Measurements from ENCODE around the gene CPPED1.

The CPPED1 gene

DNA sequence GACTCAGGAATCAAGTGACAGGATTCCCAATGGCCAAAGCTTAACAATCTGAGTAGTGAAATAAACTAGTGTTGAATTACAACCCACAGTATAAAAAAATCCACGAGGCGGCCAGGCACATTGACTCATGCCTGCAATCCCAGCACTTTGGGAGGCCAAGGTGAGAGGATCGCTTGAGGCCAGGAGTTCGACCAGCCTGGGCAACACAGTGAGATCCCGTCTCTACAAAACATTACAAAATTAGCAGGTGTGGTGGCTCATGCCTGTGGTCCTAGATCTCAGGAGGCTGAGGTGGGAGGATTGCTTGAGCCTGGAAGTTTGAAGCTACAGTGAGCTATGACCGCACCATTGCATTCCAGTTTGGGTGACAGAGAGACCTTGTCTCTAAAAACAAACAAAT is 133.8 kb downstream of the CPPED1 start:
- no peaks in the 10 kb centered on the region for H3K79me1 ChIP-seq (ENCODE audit: low read length)
- H3K18ac ChIP-seq (ENCODE audit: low read length): no peak overlapping the region
- no peak overlapping the region for H4K91ac ChIP-seq (ENCODE audit: low read depth, low read length)
- no peak overlapping the region for H2BK5ac ChIP-seq (ENCODE audit: low read depth, low read length, poor library complexity)
- no peak overlapping the region for H3K4me2 ChIP-seq (ENCODE audit: low read length)
- no peak overlapping the region for H2AFZ ChIP-seq (ENCODE audit: insufficient read depth, low read length, poor library complexity)
- no peak overlapping the region for H2BK120ac ChIP-seq (ENCODE audit: insufficient read depth, low read length, poor library complexity)
- H3K27me3 ChIP-seq (ENCODE audit: insufficient read depth, low read length): no peaks in the 10 kb centered on the region
- H2AK5ac ChIP-seq (ENCODE audit: low read length): no peak overlapping the region
- H3K9me3 ChIP-seq (ENCODE audit: insufficient read depth, low read depth, low read length): no peaks in the 10 kb centered on the region
- H3K4me1 ChIP-seq (ENCODE audit: control insufficient read depth in 1 of 2, insufficient read depth in 2 of 2, low read length in 2 of 2): no peaks in the 10 kb centered on the region
- no peak overlapping the region for H4K8ac ChIP-seq (ENCODE audit: low read depth, low read length)
- H3K4me3 ChIP-seq (ENCODE audit: low read depth, low read length): no peak overlapping the region
- H3K23ac ChIP-seq (ENCODE audit: low read length): no peak overlapping the region
- H3K9ac ChIP-seq (ENCODE audit: low read length): no peak overlapping the region
- H3K4ac ChIP-seq (ENCODE audit: low read depth, low read length): no peak overlapping the region
- no CpG with 5 or more reads among the region's 6 CpGs for WGBS (ENCODE audit: extremely low coverage, insufficient coverage, insufficient read length)
- H3K79me2 ChIP-seq (ENCODE audit: control insufficient read depth, insufficient read depth, low read length, poor library complexity): no peaks in the 10 kb centered on the region
- H3K27ac ChIP-seq (ENCODE audit: low read depth, low read length): no peak overlapping the region
- no peaks in the 10 kb centered on the region for H3K36me3 ChIP-seq (ENCODE audit: control insufficient read depth in 1 of 2, insufficient read depth in 2 of 2, low read length in 2 of 2)
- H4K12ac ChIP-seq (ENCODE audit: low read depth, low read length): no peak overlapping the region
- no peak overlapping the region for H2BK12ac ChIP-seq (ENCODE audit: low read length)
- no peak overlapping the region for H3K14ac ChIP-seq (ENCODE audit: low read length)
- DNase-seq: no peak

DNA sequence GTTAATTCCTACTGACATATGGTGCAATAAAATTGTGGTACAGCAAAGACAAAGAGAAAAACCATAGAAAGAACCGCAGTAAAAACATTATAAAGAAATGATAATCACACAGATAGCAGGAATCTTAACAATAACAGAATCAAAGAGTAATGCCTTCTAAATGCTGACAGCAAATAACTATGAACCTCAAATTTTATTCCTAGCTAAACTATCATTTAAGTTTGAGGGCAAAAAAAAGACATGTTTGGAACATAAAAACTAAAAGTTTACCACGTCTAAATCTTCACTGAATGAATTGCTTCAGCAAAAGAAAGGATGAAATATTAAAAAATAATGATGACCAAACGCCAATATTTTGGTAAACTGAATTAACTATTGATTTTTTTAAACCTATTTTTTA is 135.8 kb downstream of the CPPED1 start:
- Histone ChIP-seq H3K27ac (ENCODE audit: low read depth, low read length) (no peak overlapping the region), H2AFZ (ENCODE audit: insufficient read depth, low read length, poor library complexity) (no peak overlapping the region), H2BK120ac (ENCODE audit: insufficient read depth, low read length, poor library complexity) (no peak overlapping the region), H4K91ac (ENCODE audit: low read depth, low read length) (no peak overlapping the region), H3K79me1 (ENCODE audit: low read length) (no peaks in the 10 kb centered on the region), H3K4me2 (ENCODE audit: low read length) (no peak overlapping the region), H3K79me2 (ENCODE audit: control insufficient read depth, insufficient read depth, low read length, poor library complexity) (no peaks in the 10 kb centered on the region), H3K4me1 (ENCODE audit: control insufficient read depth in 1 of 2, insufficient read depth in 2 of 2, low read length in 2 of 2) (no peaks in the 10 kb centered on the region), H3K18ac (ENCODE audit: low read length) (no peak overlapping the region), H3K36me3 (ENCODE audit: control insufficient read depth in 1 of 2, insufficient read depth in 2 of 2, low read length in 2 of 2) (no peaks in the 10 kb centered on the region), H2BK12ac (ENCODE audit: low read length) (no peak overlapping the region), H3K9ac (ENCODE audit: low read length) (no peak overlapping the region), H4K8ac (ENCODE audit: low read depth, low read length) (no peak overlapping the region), H3K9me3 (ENCODE audit: insufficient read depth, low read depth, low read length) (no peaks in the 10 kb centered on the region), H4K12ac (ENCODE audit: low read depth, low read length) (no peak overlapping the region), H3K4ac (ENCODE audit: low read depth, low read length) (no peak overlapping the region), H3K23ac (ENCODE audit: low read length) (no peak overlapping the region), H2BK5ac (ENCODE audit: low read depth, low read length, poor library complexity) (no peak overlapping the region), H2AK5ac (ENCODE audit: low read length) (no peak overlapping the region), H3K27me3 (ENCODE audit: insufficient read depth, low read length) (no peaks in the 10 kb centered on the region), H3K4me3 (ENCODE audit: low read depth, low read length) (no peak overlapping the region), H3K14ac (ENCODE audit: low read length) (no peak overlapping the region)
- no CpG with 5 or more reads among the region's 3 CpGs for WGBS (ENCODE audit: extremely low coverage, insufficient coverage, insufficient read length)
- DNase-seq: no peak

DNA sequence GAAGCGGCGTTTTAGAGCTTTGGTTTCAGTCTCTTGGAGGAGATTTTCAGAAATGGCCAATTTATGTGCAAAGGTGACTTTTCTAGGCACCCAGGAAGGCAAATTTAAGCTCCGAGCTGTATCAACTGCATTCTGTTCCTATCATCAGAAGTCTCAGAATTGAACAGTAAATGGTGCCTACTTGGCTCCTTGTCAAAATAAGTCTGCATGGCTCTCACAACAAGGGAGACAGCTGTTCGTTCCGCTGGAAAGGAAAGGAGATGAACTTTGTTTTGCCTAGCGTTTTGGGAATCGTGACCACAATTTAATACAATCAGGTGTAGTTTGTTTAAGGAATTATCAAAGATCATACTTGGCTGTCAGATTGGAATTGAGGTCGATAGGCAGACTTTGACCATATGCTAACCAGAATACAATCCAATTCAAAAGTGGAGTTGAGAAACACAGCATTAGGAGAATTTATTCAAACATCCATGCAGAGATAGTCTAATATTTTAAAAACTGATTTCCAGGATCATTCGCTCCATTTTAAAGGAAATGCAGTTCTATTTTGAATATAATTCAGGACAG is 139.4 kb downstream of the CPPED1 start:
- H3K9me3 ChIP-seq (ENCODE audit: insufficient read depth, low read depth, low read length): no peaks in the 10 kb centered on the region
- H4K12ac ChIP-seq (ENCODE audit: low read depth, low read length): no peak overlapping the region
- no peak overlapping the region for H3K4ac ChIP-seq (ENCODE audit: low read depth, low read length)
- no peak overlapping the region for H3K14ac ChIP-seq (ENCODE audit: low read length)
- no peak overlapping the region for H4K91ac ChIP-seq (ENCODE audit: low read depth, low read length)
- H2BK5ac ChIP-seq (ENCODE audit: low read depth, low read length, poor library complexity): no peak overlapping the region
- no peak overlapping the region for H3K4me2 ChIP-seq (ENCODE audit: low read length)
- DNase-seq: no peak
- no peak overlapping the region for H3K9ac ChIP-seq (ENCODE audit: low read length)
- H2AK5ac ChIP-seq (ENCODE audit: low read length): no peak overlapping the region
- H3K4me3 ChIP-seq (ENCODE audit: low read depth, low read length): no peak overlapping the region
- WGBS (ENCODE audit: extremely low coverage, insufficient coverage, insufficient read length): no CpG with 5 or more reads among the region's 9 CpGs
- no peak overlapping the region for H3K23ac ChIP-seq (ENCODE audit: low read length)
- H2AFZ ChIP-seq (ENCODE audit: insufficient read depth, low read length, poor library complexity): no peak overlapping the region
- no peaks in the 10 kb centered on the region for H3K79me2 ChIP-seq (ENCODE audit: control insufficient read depth, insufficient read depth, low read length, poor library complexity)
- H2BK120ac ChIP-seq (ENCODE audit: insufficient read depth, low read length, poor library complexity): no peak overlapping the region
- no peak overlapping the region for H2BK12ac ChIP-seq (ENCODE audit: low read length)
- H4K8ac ChIP-seq (ENCODE audit: low read depth, low read length): no peak overlapping the region
- H3K4me1 ChIP-seq (ENCODE audit: control insufficient read depth in 1 of 2, insufficient read depth in 2 of 2, low read length in 2 of 2): no peaks in the 10 kb centered on the region
- H3K79me1 ChIP-seq (ENCODE audit: low read length): no peaks in the 10 kb centered on the region
- no peaks in the 10 kb centered on the region for H3K27me3 ChIP-seq (ENCODE audit: insufficient read depth, low read length)
- no peaks in the 10 kb centered on the region for H3K36me3 ChIP-seq (ENCODE audit: control insufficient read depth in 1 of 2, insufficient read depth in 2 of 2, low read length in 2 of 2)
- no peak overlapping the region for H3K18ac ChIP-seq (ENCODE audit: low read length)
- no peak overlapping the region for H3K27ac ChIP-seq (ENCODE audit: low read depth, low read length)

DNA sequence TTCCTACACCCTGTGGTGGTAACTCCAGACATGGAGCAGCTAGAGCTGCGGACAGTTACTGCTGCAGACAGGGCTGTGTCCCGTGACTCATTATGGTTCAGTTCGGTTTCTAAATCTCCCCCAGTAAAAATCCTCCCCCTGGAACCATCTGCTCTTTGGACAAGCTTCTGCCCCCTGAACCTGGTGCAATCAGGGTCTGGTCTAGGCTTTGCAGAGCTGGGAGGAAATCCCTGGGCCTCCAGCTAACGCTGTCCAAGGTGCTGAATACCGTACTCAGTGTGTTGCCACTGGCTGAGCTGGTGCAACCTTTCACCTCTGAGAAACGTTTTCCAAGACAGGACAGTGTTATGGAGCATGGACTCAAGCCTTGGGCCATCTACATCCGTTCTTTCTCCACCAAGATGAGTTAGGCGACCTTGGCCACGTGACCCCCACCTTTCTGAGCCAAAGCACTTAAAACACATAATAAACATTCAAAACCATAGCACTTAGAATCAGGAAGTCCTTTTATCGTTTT is 142.0 kb downstream of the CPPED1 start:
- H2BK5ac ChIP-seq (ENCODE audit: low read depth, low read length, poor library complexity): no peak overlapping the region
- DNase-seq: peak; percentile 18 to 72
- no peak overlapping the region for H2AFZ ChIP-seq (ENCODE audit: insufficient read depth, low read length, poor library complexity)
- no peak overlapping the region for H3K14ac ChIP-seq (ENCODE audit: low read length)
- no peaks in the 10 kb centered on the region for H3K9me3 ChIP-seq (ENCODE audit: insufficient read depth, low read depth, low read length)
- no peaks in the 10 kb centered on the region for H3K4me1 ChIP-seq (ENCODE audit: control insufficient read depth in 1 of 2, insufficient read depth in 2 of 2, low read length in 2 of 2)
- H3K4me2 ChIP-seq (ENCODE audit: low read length): no peak overlapping the region
- no peak overlapping the region for H2BK12ac ChIP-seq (ENCODE audit: low read length)
- H3K4ac ChIP-seq (ENCODE audit: low read depth, low read length): no peak overlapping the region
- H3K79me1 ChIP-seq (ENCODE audit: low read length): no peaks in the 10 kb centered on the region
- no peaks in the 10 kb centered on the region for H3K36me3 ChIP-seq (ENCODE audit: control insufficient read depth in 1 of 2, insufficient read depth in 2 of 2, low read length in 2 of 2)
- no peak overlapping the region for H3K9ac ChIP-seq (ENCODE audit: low read length)
- H2BK120ac ChIP-seq (ENCODE audit: insufficient read depth, low read length, poor library complexity): no peak overlapping the region
- H3K18ac ChIP-seq (ENCODE audit: low read length): no peak overlapping the region
- no CpG with 5 or more reads among the region's 10 CpGs for WGBS (ENCODE audit: extremely low coverage, insufficient coverage, insufficient read length)
- no peak overlapping the region for H2AK5ac ChIP-seq (ENCODE audit: low read length)
- no peak overlapping the region for H4K12ac ChIP-seq (ENCODE audit: low read depth, low read length)
- no peak overlapping the region for H3K23ac ChIP-seq (ENCODE audit: low read length)
- no peak overlapping the region for H3K4me3 ChIP-seq (ENCODE audit: low read depth, low read length)
- no peak overlapping the region for H3K27ac ChIP-seq (ENCODE audit: low read depth, low read length)
- no peak overlapping the region for H4K91ac ChIP-seq (ENCODE audit: low read depth, low read length)
- no peaks in the 10 kb centered on the region for H3K79me2 ChIP-seq (ENCODE audit: control insufficient read depth, insufficient read depth, low read length, poor library complexity)
- no peak overlapping the region for H4K8ac ChIP-seq (ENCODE audit: low read depth, low read length)
- no peaks in the 10 kb centered on the region for H3K27me3 ChIP-seq (ENCODE audit: insufficient read depth, low read length)

Measured in trophoblast cell (in vitro differentiated cells and primary cell).